ENCODE results near the gene ELMO2. TPM values are rescaled to one million over a fixed set of nuclear protein-coding genes. Genes with fewer than 3 reads are reported as not detected.

ELMO2 gene
- total and polyA plus RNA-seq, 5 donors: 20.7 to 40.2 (median 31.6) TPM

- ATAC-seq (no peak), DNase-seq (no peak)
- intact Hi-C loops (cut with DNase I): no loop called here
- Histone ChIP-seq H3K27ac (ENCODE audit: low read length) (no peak overlapping the region), H3K27me3 (ENCODE audit: control insufficient read depth, insufficient read depth) (no peaks in the 10 kb centered on the region), H3K9me3 (ENCODE audit: control insufficient read depth, low read length) (no peaks in the 10 kb centered on the region), H3K4me3 (ENCODE audit: low read length) (no peak overlapping the region), H3K4me1 (ENCODE audit: control insufficient read depth, insufficient read depth, low read length) (no peaks in the 10 kb centered on the region)
- WGBS: 73% methylated on average over 13 of the region's 13 CpGs
Observed at GRCh38 chr20:46330831-46331371, 75.5 kb downstream of the ELMO2 start.

GRCh38 chr20:46330072-46330763 lies 76.2 kb downstream of the ELMO2 start:
- Histone ChIP-seq H3K27me3 (ENCODE audit: control insufficient read depth, insufficient read depth) (no peaks in the 10 kb centered on the region), H3K9me3 (ENCODE audit: control insufficient read depth, low read length) (no peaks in the 10 kb centered on the region), H3K27ac (ENCODE audit: low read length) (no peak overlapping the region), H3K4me1 (ENCODE audit: control insufficient read depth, insufficient read depth, low read length) (no peaks in the 10 kb centered on the region), H3K4me3 (ENCODE audit: low read length) (no peak overlapping the region)
- WGBS: 47% methylated on average over 13 of the region's 13 CpGs
- ATAC-seq (no peak), DNase-seq (no peak)
- intact Hi-C loops (cut with DNase I): no loop called here

- DNase-seq (no peak), ATAC-seq (no peak)
- Histone ChIP-seq H3K9me3 (ENCODE audit: control insufficient read depth, low read length) (no peaks in the 10 kb centered on the region), H3K4me3 (ENCODE audit: low read length) (no peak overlapping the region), H3K27me3 (ENCODE audit: control insufficient read depth, insufficient read depth) (no peaks in the 10 kb centered on the region), H3K27ac (ENCODE audit: low read length) (no peak overlapping the region), H3K4me1 (ENCODE audit: control insufficient read depth, insufficient read depth, low read length) (no peaks in the 10 kb centered on the region)
- WGBS: 48% methylated on average over 16 of the region's 16 CpGs
- intact Hi-C loops (cut with DNase I): no loop called here
Observed at GRCh38 chr20:46328200-46328882, 78.1 kb downstream of the ELMO2 start.

GRCh38 chr20:46327557-46327956 lies 78.9 kb downstream of the ELMO2 start:
- no peaks in the 10 kb centered on the region for H3K27me3 ChIP-seq (ENCODE audit: control insufficient read depth, insufficient read depth)
- H3K27ac ChIP-seq (ENCODE audit: low read length): no peak overlapping the region
- ATAC-seq: no peak

GRCh38 chr20:46325789-46326188 lies 80.6 kb downstream of the ELMO2 start:
- H3K27ac ChIP-seq (ENCODE audit: low read length): no peak overlapping the region

More at GRCh38 chr20:46327557-46327956, 78.9 kb downstream of the ELMO2 start:
- WGBS: 92% methylated on average over 6 of the region's 6 CpGs
- intact Hi-C loops (cut with DNase I): no loop called here
- Histone ChIP-seq H3K4me1 (ENCODE audit: control insufficient read depth, insufficient read depth, low read length) (no peaks in the 10 kb centered on the region), H3K4me3 (ENCODE audit: low read length) (no peak overlapping the region), H3K9me3 (ENCODE audit: control insufficient read depth, low read length) (no peaks in the 10 kb centered on the region)
- DNase-seq: no peak

GRCh38 chr20:46324960-46325703 lies 81.3 kb downstream of the ELMO2 start:
- H3K4me1 ChIP-seq (ENCODE audit: control insufficient read depth, insufficient read depth, low read length): no peaks in the 10 kb centered on the region
- intact Hi-C loops (cut with DNase I): no loop called here
- H3K27me3 ChIP-seq (ENCODE audit: control insufficient read depth, insufficient read depth): no peaks in the 10 kb centered on the region
- DNase-seq: no peak
- no peak overlapping the region for H3K4me3 ChIP-seq (ENCODE audit: low read length)
- WGBS: 59% methylated on average over 6 of the region's 6 CpGs
- ATAC-seq: no peak
- no peak overlapping the region for H3K27ac ChIP-seq (ENCODE audit: low read length)
- H3K9me3 ChIP-seq (ENCODE audit: control insufficient read depth, low read length): no peaks in the 10 kb centered on the region

More at GRCh38 chr20:46325789-46326188, 80.6 kb downstream of the ELMO2 start:
- intact Hi-C loops (cut with DNase I): no loop called here
- H3K27me3 ChIP-seq (ENCODE audit: control insufficient read depth, insufficient read depth): no peaks in the 10 kb centered on the region
- H3K9me3 ChIP-seq (ENCODE audit: control insufficient read depth, low read length): no peaks in the 10 kb centered on the region
- ATAC-seq (no peak), DNase-seq (no peak)
- no peaks in the 10 kb centered on the region for H3K4me1 ChIP-seq (ENCODE audit: control insufficient read depth, insufficient read depth, low read length)
- no peak overlapping the region for H3K4me3 ChIP-seq (ENCODE audit: low read length)
- WGBS: 50% methylated on average over 1 of the region's 1 CpG

- no peaks in the 10 kb centered on the region for H3K27me3 ChIP-seq (ENCODE audit: control insufficient read depth, insufficient read depth)
Observed at GRCh38 chr20:46324379-46324778, 82.0 kb downstream of the ELMO2 start.

GRCh38 chr20:46323557-46323956 lies 82.9 kb downstream of the ELMO2 start:
- no peaks in the 10 kb centered on the region for H3K27me3 ChIP-seq (ENCODE audit: control insufficient read depth, insufficient read depth)
- DNase-seq (no peak), ATAC-seq (no peak)
- H3K9me3 ChIP-seq (ENCODE audit: control insufficient read depth, low read length): no peaks in the 10 kb centered on the region
- no peak overlapping the region for H3K27ac ChIP-seq (ENCODE audit: low read length)
- no peaks in the 10 kb centered on the region for H3K4me1 ChIP-seq (ENCODE audit: control insufficient read depth, insufficient read depth, low read length)
- 60% methylated on average over 10 of the region's 10 CpGs for WGBS
- no peak overlapping the region for H3K4me3 ChIP-seq (ENCODE audit: low read length)
- intact Hi-C loops (cut with DNase I): no loop called here

More at GRCh38 chr20:46324379-46324778, 82.0 kb downstream of the ELMO2 start:
- Histone ChIP-seq H3K4me3 (ENCODE audit: low read length) (no peak overlapping the region), H3K4me1 (ENCODE audit: control insufficient read depth, insufficient read depth, low read length) (no peaks in the 10 kb centered on the region), H3K9me3 (ENCODE audit: control insufficient read depth, low read length) (no peaks in the 10 kb centered on the region), H3K27ac (ENCODE audit: low read length) (no peak overlapping the region)
- WGBS: 63% methylated on average over 7 of the region's 7 CpGs
- DNase-seq: no peak
- intact Hi-C loops (cut with DNase I): no loop called here
- no peak for ATAC-seq

- no peaks in the 10 kb centered on the region for H3K4me1 ChIP-seq (ENCODE audit: control insufficient read depth, insufficient read depth, low read length)
- no peak overlapping the region for H3K4me3 ChIP-seq (ENCODE audit: low read length)
- ATAC-seq (no peak), DNase-seq (no peak)
- 57% methylated on average over 8 of the region's 8 CpGs for WGBS
- intact Hi-C loops (cut with DNase I): no loop called here
- no peaks in the 10 kb centered on the region for H3K27me3 ChIP-seq (ENCODE audit: control insufficient read depth, insufficient read depth)
- no peaks in the 10 kb centered on the region for H3K9me3 ChIP-seq (ENCODE audit: control insufficient read depth, low read length)
- H3K27ac ChIP-seq (ENCODE audit: low read length): no peak overlapping the region
Observed at GRCh38 chr20:46322641-46323040, 83.8 kb downstream of the ELMO2 start.

- 44% methylated on average over 7 of the region's 7 CpGs for WGBS
- Histone ChIP-seq H3K4me1 (ENCODE audit: control insufficient read depth, insufficient read depth, low read length) (no peaks in the 10 kb centered on the region), H3K9me3 (ENCODE audit: control insufficient read depth, low read length) (no peaks in the 10 kb centered on the region), H3K4me3 (ENCODE audit: low read length) (no peak overlapping the region), H3K27me3 (ENCODE audit: control insufficient read depth, insufficient read depth) (no peaks in the 10 kb centered on the region), H3K27ac (ENCODE audit: low read length) (no peak overlapping the region)
- intact Hi-C loops (cut with DNase I): loop anchor here in 1 of 4 donors (10.0 kb wide), 1 partner anchor 63 kb away; no protein-coding TSS in a partner anchor
- no peak for ATAC-seq
- DNase-seq: no peak
Observed at GRCh38 chr20:46317685-46318177, 88.7 kb downstream of the ELMO2 start.
